Aorta (tissue), 5 donors: ENCODE results near the gene PROK2. TPM values are rescaled to one million over a fixed set of nuclear protein-coding genes. Genes with fewer than 3 reads are reported as not detected.
A peak's percentile ranks its signal among the peaks of the same experiment; 100 is the strongest.

Source experiments
- ATAC-seq: fragments of 200-7000 bp; cut with Tn5 transposase; one replicate; pipeline ENCODE4 v1.9.1; 2022; ENCODE audit warnings: moderate library complexity; ENCODE audit not compliant: low FRiP score
- DNase-seq, 2 donors: peaks; one replicate each; pipeline ENCODE4 v3.0.0-alpha.2; 2020
- H3K27ac ChIP-seq, 2 donors: one replicate each; pipeline ENCODE4 v1.5.1; 2013; ENCODE audit warnings: low read length in 2 of 2, mild to moderate bottlenecking in 2 of 2, moderate library complexity in 2 of 2, control low read depth in 1 of 2, inconsistent platforms in 1 of 2, low read depth in 1 of 2
- H3K27me3 ChIP-seq, 2 donors: one replicate each; pipeline ENCODE4 v1.6.1; 2013; ENCODE audit warnings: control low read depth in 1 of 2, low read length in 1 of 2, mild to moderate bottlenecking in 1 of 2, moderate library complexity in 1 of 2; ENCODE audit not compliant: insufficient read depth in 2 of 2, control insufficient read depth in 1 of 2
- H3K36me3 ChIP-seq, 2 donors: one replicate each; pipeline ENCODE4 v1.6.1; 2013; ENCODE audit warnings: control low read depth in 1 of 2, low read length in 1 of 2, mild to moderate bottlenecking in 1 of 2; ENCODE audit not compliant: insufficient read depth in 2 of 2, control insufficient read depth in 1 of 2
- H3K4me1 ChIP-seq, 2 donors: one replicate each; pipeline ENCODE4 v1.6.1; 2013; ENCODE audit warnings: low read length in 2 of 2, control low read depth in 1 of 2, mild to moderate bottlenecking in 1 of 2, moderate library complexity in 1 of 2; ENCODE audit not compliant: insufficient read depth in 2 of 2, control insufficient read depth in 1 of 2
- H3K4me3 ChIP-seq, 2 donors: one replicate each; pipeline ENCODE4 v1.5.1; 2013; ENCODE audit warnings: low read length in 2 of 2, control low read depth in 1 of 2, mild to moderate bottlenecking in 1 of 2
- H3K9me3 ChIP-seq: one replicate; pipeline ENCODE4 v1.6.1; 2013; ENCODE audit warnings: mild to moderate bottlenecking, low read length; ENCODE audit not compliant: control insufficient read depth
- WGBS, 2 donors: extraction: QIAGEN DNeasy Blood & Tissue Kit; methylation state at CpG; one replicate each; pipeline ENCODE4 v1.1.7; 2013; 5-methylcytosine and 5-hydroxymethylcytosine counted together
- intact Hi-C, 2 donors: fragments of 100-400 bp; cut with DNase I; formaldehyde crosslinking; loops; one replicate each; pipeline versions ENCODE4 v1.14.2 to v1.15.0; 2022
- long read RNA-seq, 2 donors: library from polyadenylated mRNA; unstranded; transcript quantifications; one replicate each; pipeline ENCODE4 v2.0.0, GENCODE V29; 2020 to 2021
- polyA plus RNA-seq, 2 donors: library from polyadenylated mRNA; stranded (reverse); fragments of 200-250 nt; gene quantifications; one replicate each; pipeline ENCODE4 v1.2.3, GENCODE V29; 2013
- total RNA-seq, 2 donors: library from RNA; stranded (reverse); fragmentation: NEBNext Ultra II Directional; extraction: Animal tissue kit (Norgen Biotek cat#: 25700); gene quantifications; one replicate each; pipeline ENCODE4 v1.2.1, GENCODE V29; 2021
- donor health status: healthy with polysubstance abuse.
- donor health status: Bipolar disorder and iron deficiency.
- donor health status: DM: no; HTN: no; CAD: no.
- donor health status: DM: no; HTN: no; CAD: no.
- donor health status: DM: yes; HTN: yes; CAD: no.

PROK2 gene, protein sequence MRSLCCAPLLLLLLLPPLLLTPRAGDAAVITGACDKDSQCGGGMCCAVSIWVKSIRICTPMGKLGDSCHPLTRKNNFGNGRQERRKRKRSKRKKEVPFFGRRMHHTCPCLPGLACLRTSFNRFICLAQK
- total RNA-seq: 1 to 10 TPM; 1.8 to 3.8 TPM
- under 1 TPM; 0.64 to 0.88 TPM for polyA plus RNA-seq
- long read RNA-seq, donor 1, transcript PROK2-202 (3 exons, 1,549 nt): major isoform, 8 of 15 reads
- long read RNA-seq, donor 1, transcript PROK2-201 (4 exons, 1,022 nt): minor isoform, 7 of 15 reads
- long read RNA-seq, donor 1, partial matches to known transcripts: 0 of 15 reads
- long read RNA-seq, donor 1, other reads (novel, unspliced or antisense): 0 of 15 reads
- long read RNA-seq, donor 2, partial matches to known transcripts: 0 of 2 reads
- long read RNA-seq, donor 2, other reads (novel, unspliced or antisense): 0 of 2 reads

DNA sequence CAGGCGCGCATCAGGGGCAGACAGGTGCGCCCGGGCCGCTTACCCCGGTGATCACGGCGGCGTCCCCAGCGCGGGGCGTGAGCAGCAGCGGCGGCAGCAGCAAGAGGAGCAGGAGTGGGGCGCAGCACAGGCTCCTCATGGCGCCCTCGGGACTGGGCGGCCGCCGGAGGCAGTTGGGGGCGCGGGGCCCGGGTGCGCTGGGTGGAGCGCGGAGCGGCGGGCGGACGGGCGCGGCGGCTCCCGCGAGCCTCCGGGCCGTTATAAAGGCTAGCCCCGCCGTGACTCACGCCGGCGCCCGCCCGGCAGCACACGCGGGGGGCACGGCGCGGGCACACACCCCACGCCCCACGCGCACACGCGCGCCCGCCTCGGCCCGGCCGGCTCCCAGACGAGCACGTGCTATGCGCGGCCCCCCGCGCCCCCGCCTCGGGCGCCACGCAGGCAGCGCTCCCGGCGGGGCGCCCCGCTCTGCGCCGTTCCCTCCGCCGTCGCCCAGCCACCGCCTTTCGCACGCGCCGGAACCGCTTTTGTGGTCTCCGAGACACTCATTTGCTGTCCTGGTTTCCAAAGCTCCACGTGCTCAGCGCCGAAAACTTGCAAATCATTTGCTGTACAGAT lies at the start of gene PROK2:
Gene PROK2, minus strand, starts transcription at position 235 of the 618 bp plus-strand sequence. Its CDS starts 96 bp downstream, at position 139.
- peak within 1 kb of the TSS in 1 of 2 donors; percentile 23 for H3K4me3 ChIP-seq
- no peak within 1 kb of the TSS for H3K27ac ChIP-seq
- 1% methylated on average over 45 to 89 of the region's 89 CpGs for WGBS, 2 donors
- intact Hi-C loops: no loop called here
- ATAC-seq (peak; percentile 26), DNase-seq (peak in 1 of 2 donors; percentile 78)
- peaks cover 0 to 6% of the 10 kb centered on the region in 2 donors for H3K27me3 ChIP-seq
- H3K36me3 ChIP-seq: no peaks in the 10 kb centered on the region
- no peaks in the 10 kb centered on the region for H3K9me3 ChIP-seq
- no peaks in the 10 kb centered on the region for H3K4me1 ChIP-seq

DNA sequence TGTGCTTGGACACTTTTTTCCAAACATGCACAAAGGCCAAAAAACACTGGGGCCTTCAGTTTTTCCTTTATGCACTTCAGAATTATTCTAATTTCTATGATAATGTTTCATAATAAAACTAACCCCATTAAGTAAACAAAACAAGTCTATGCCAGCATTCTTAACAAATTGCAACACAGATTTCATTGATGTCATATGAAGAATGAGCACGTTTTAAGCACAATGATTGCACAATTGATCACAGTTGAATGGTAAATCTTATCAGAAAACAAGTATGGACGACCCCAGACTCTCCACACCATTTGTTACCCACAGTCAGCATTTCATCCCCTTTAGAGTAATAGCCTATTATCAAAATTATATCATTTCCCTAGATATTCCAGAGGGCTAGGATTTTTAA lies 46.7 kb upstream of the PROK2 start:
- Histone ChIP-seq H3K27me3 (no peaks in the 10 kb centered on the region), H3K27ac (no peak overlapping the region), H3K4me3 (no peak overlapping the region), H3K36me3 (no peaks in the 10 kb centered on the region), H3K9me3 (no peaks in the 10 kb centered on the region), H3K4me1 (no peaks in the 10 kb centered on the region)
- intact Hi-C loops: no loop called here
- ATAC-seq (no peak), DNase-seq (no peak)
- WGBS, 2 donors: 82 to 86% methylated on average over 2 of the region's 2 CpGs

DNA sequence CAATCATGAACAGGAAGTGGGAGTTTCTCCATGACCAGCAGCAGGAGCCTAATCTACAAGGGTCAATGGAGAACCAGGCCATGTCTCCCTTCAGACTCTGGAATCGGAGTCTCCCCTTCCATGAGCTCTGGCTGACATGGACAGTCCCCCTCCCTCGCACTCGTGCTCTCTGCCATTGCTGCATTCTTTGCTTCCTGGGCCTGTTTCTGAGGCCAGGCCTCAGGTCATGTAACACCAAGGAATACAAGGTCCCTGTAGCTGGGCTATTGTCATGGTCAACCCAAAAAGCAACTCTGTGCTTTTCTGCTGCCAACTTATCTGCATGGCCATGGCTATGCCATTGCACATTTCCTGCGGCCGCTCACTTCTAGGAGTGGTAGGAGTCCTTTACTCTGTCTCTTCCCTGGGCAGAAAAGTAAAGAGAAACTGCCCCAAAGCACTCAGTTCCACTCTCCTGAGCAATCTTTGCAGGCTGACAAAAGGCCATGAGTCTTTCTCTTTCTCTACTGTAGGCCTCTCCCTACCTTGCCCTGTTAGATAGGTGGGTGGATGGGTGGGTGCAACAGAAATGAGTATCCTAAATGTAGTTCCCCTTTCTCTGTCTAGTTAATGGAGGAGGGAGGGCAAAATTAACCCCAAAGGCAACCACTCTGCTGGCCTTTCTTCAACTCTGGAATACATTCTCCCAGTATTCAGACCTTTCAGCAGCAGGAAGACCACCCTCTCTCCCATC lies 40.8 kb upstream of the PROK2 start:
- DNase-seq (no peak), ATAC-seq (no peak)
- Histone ChIP-seq H3K9me3 (no peaks in the 10 kb centered on the region), H3K36me3 (no peaks in the 10 kb centered on the region), H3K27ac (no peak overlapping the region), H3K4me3 (no peak overlapping the region), H3K27me3 (no peaks in the 10 kb centered on the region), H3K4me1 (no peaks in the 10 kb centered on the region)
- WGBS, 2 donors: 95 to 99% methylated on average over 5 of the region's 5 CpGs
- intact Hi-C loops: no loop called here

DNA sequence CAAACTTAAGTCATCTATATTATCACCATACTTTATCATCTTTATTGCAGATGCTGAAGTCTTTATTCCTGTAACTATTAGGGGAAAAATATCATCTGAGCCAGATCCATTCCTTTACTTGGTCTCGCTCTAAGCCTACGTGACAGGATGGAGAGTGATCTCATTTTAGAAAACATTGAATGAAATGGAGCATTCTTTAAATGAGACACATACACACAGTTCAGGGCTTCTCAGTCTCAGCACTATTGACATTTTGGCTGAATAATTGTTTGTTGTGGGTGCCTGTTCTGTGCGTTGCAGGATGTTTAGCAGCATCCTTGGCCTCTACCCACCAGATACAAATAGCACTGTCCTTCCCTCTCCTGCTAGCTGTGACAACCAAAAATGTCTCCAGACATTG lies 36.2 kb upstream of the PROK2 start:
- DNase-seq (no peak), ATAC-seq (no peak)
- Histone ChIP-seq H3K27me3 (no peaks in the 10 kb centered on the region), H3K27ac (no peak overlapping the region), H3K4me3 (no peak overlapping the region), H3K9me3 (no peaks in the 10 kb centered on the region), H3K36me3 (no peaks in the 10 kb centered on the region), H3K4me1 (no peaks in the 10 kb centered on the region)
- WGBS, 2 donors: 46 to 55% methylated on average over 3 of the region's 3 CpGs
- intact Hi-C loops: no loop called here

DNA sequence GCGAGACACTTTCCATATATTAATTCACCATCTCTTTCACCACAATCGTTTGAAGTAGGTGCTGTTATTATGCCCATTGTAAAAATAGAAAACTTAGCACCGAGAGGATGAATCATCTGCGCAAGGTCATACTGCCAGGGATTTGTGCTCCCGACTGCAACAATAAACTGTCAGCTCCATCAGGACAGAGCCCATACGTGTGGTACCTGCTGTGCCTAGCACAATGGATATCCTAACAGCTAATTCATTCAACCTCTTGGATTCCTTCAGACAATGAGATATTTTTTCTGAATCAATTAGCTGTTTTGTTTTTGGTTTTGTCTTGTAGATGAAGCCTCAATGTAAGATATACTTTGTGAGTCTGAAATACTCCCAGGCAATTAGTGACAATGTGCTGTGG lies 32.3 kb upstream of the PROK2 start:
- H3K36me3 ChIP-seq: no peaks in the 10 kb centered on the region
- 82 to 92% methylated on average over 6 of the region's 6 CpGs for WGBS, 2 donors
- no peak overlapping the region for H3K4me3 ChIP-seq
- H3K4me1 ChIP-seq: no peaks in the 10 kb centered on the region
- no peak overlapping the region for H3K27ac ChIP-seq
- peaks cover 2% of the 10 kb centered on the region for H3K9me3 ChIP-seq
- H3K27me3 ChIP-seq: no peaks in the 10 kb centered on the region
- intact Hi-C loops: no loop called here
- no peak for DNase-seq
- no peak for ATAC-seq

DNA sequence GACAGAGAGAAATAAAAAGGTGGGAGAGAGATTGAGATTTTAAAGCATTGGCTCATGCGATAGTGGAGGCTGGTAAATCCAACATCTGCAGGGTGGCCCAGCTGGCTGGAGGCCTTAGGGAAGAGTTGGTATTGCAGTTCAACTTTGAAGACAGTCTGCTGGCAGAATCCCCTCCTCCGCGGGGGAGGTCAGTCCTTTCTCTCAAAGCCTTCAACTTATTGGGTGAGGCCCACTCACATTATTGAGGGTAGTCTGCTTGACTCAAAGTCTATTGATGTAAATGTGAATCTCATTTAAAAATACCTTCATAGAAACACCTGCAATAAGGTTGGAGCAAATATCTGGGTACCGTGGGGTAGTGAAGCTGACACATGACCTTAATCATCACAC lies 31.8 kb upstream of the PROK2 start:
- H3K9me3 ChIP-seq: peaks cover 3% of the 10 kb centered on the region
- no peak overlapping the region for H3K27ac ChIP-seq
- no peak overlapping the region for H3K4me3 ChIP-seq
- H3K4me1 ChIP-seq: no peaks in the 10 kb centered on the region
- no peaks in the 10 kb centered on the region for H3K36me3 ChIP-seq
- H3K27me3 ChIP-seq: no peaks in the 10 kb centered on the region
- intact Hi-C loops: no loop called here
- WGBS, 2 donors: 90% methylated on average over 4 of the region's 4 CpGs
- no peak for ATAC-seq
- no peak for DNase-seq

DNA sequence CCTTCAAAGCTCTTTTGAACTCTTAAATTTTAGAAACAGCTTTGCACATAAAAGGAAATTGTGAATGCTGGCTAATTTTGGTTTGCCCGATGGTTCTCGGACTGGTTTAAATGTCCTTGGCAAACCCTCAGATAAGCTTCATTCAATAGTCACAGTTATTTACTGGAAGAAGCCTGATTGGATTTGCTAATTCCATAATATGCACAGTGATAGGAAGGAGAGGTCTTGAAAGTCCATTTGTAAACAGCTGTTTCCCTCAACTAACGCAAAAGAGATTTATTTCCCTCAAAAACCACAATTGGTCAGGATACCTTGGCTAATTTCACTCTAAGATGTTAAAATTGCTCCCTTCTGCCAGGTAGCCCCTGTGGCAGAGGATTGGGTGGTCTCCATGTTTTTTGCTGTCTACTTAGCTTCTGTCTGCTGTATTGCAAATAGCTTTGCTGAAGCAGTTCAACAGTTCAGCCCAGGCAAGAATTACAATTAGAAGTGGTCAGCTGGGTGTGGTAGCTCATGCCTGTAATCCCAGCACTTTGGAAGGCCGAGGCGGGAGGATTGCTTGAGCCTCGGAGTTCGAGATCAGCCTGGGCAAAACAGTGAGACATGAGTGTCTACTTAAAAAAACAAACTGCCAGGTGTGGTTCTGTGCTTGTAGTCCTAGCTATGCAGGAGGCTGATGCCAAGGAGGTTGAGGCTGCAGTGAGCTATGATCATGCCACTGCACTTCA lies 30.6 kb upstream of the PROK2 start:
- no peaks in the 10 kb centered on the region for H3K27me3 ChIP-seq

DNA sequence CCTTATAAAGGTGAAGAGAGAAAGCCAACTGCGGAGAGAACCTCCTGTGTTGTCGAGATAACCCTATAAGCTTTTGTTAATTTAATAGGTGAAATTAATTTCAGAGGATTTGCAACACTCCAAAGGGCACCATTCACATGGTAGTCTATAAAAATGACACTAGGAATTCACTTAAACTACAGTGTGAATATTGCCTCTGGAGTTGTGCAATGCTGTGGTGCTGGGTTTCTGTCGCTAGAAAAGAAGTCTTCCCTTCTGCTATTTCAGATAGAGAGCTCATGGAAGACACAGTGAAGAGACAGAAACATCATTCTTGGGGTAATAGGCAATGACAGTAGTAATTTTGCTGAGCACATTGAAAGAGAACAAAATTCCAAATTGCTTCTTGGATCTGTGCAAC lies 28.8 kb upstream of the PROK2 start:
- Histone ChIP-seq H3K4me1 (no peaks in the 10 kb centered on the region), H3K27me3 (no peaks in the 10 kb centered on the region), H3K4me3 (no peak overlapping the region), H3K9me3 (peaks cover 6% of the 10 kb centered on the region), H3K27ac (no peak overlapping the region), H3K36me3 (no peaks in the 10 kb centered on the region)
- intact Hi-C loops: no loop called here
- DNase-seq (no peak), ATAC-seq (no peak)
- WGBS, 2 donors: 94 to 97% methylated on average over 3 of the region's 3 CpGs

More for the DNA sequence above, 30.6 kb upstream of the PROK2 start:
- Histone ChIP-seq H3K27ac (no peak overlapping the region), H3K9me3 (peaks cover 3% of the 10 kb centered on the region), H3K4me1 (no peaks in the 10 kb centered on the region), H3K4me3 (no peak overlapping the region), H3K36me3 (no peaks in the 10 kb centered on the region)
- intact Hi-C loops: no loop called here
- DNase-seq: no peak
- 90 to 91% methylated on average over 7 of the region's 7 CpGs for WGBS, 2 donors
- ATAC-seq: no peak
